A673 (cell line): Measurements from ENCODE around the gene ZNF616. TPM values are rescaled to one million over a fixed set of nuclear protein-coding genes. Genes with fewer than 3 reads are reported as not detected.
A peak's percentile ranks its signal among the peaks of the same experiment; 100 is the strongest.

ENCODE experiments used
- Bru-seq: library from RNA; stranded (reverse); fragments of 400-500 nt; gene quantifications from one replicate; lab custom pipeline; 2021; lab: Mats Ljungman, UMichigan
- BruChase-seq, 2 experiments: library from RNA; stranded (reverse); fragments of 400-500 nt; gene quantifications; one replicate each; lab custom pipeline; 2021; lab: Mats Ljungman, UMichigan
- BruUV-seq: library from RNA; stranded (reverse); fragments of 400-500 nt; replicated peaks from 2 replicates; lab custom pipeline; 2021; lab: Mats Ljungman, UMichigan
- CTCF ChIA-PET: fragments of 300-600 bp; sonication (Branson Sonifier 250); formaldehyde crosslinking; loops from one replicate; lab custom pipeline; 2022; ENCODE audit warnings: antibody characterized with exemption; lab: Charles Lee
- POLR2A ChIA-PET: fragments of 300-600 bp; sonication (Branson Sonifier 250); formaldehyde crosslinking; loops from one replicate; lab custom pipeline; 2022; ENCODE audit warnings: antibody characterized with exemption; ENCODE audit not compliant: low non-redundant PET; lab: Charles Lee
- DNase-seq: peaks from one replicate; pipeline ENCODE4 v3.0.0-alpha.2; 2015; ENCODE audit warnings: low spot score
- H3K27ac ChIP-seq: fragments of 200-600 bp; sonication (generic); 2 replicates; pipeline ENCODE4 v1.5.1; 2016; ENCODE audit warnings: mixed run types, low read depth, mild to moderate bottlenecking, mixed read lengths, antibody characterized with exemption, low read length; ENCODE audit not compliant: poor library complexity, severe bottlenecking
- H3K27me3 ChIP-seq: fragments of 200-600 bp; sonication (generic); replicated peaks from 2 replicates; pipeline ENCODE4 v1.6.1; 2017; ENCODE audit warnings: mixed run types, low read depth, mild to moderate bottlenecking, mixed read lengths, antibody characterized with exemption, low read length; ENCODE audit not compliant: insufficient read depth, poor library complexity
- H3K36me3 ChIP-seq: fragments of 200-600 bp; sonication (generic); 2 replicates; pipeline ENCODE4 v1.6.1; 2016; ENCODE audit warnings: mixed run types, mild to moderate bottlenecking, mixed read lengths, antibody characterized with exemption, low read length; ENCODE audit not compliant: insufficient read depth, poor library complexity, severe bottlenecking
- H3K4me1 ChIP-seq: fragments of 200-600 bp; sonication (generic); 2 replicates; pipeline ENCODE4 v1.6.1; 2017; ENCODE audit warnings: mixed run types, mild to moderate bottlenecking, mixed read lengths, antibody characterized with exemption, low read length; ENCODE audit not compliant: insufficient read depth, poor library complexity, severe bottlenecking
- H3K4me3 ChIP-seq: fragments of 200-600 bp; sonication (generic); 2 replicates; pipeline ENCODE4 v1.5.1; 2016; ENCODE audit warnings: low read depth, mixed run types, mild to moderate bottlenecking, mixed read lengths, low read length; ENCODE audit not compliant: poor library complexity, severe bottlenecking
- H3K9me3 ChIP-seq: fragments of 200-600 bp; sonication (generic); 2 replicates; pipeline ENCODE4 v1.6.1; 2016; ENCODE audit warnings: mixed run types, low read depth, mild to moderate bottlenecking, mixed read lengths, antibody characterized with exemption, low read length; ENCODE audit not compliant: poor library complexity, severe bottlenecking
- CTCF ChIP-seq: fragments of 300-800, 200-600 bp; sonication (generic); conservative IDR thresholded peaks from 2 replicates; pipeline ENCODE4 v1.5.1; 2017; ENCODE audit warnings: low read depth, mild to moderate bottlenecking, antibody characterized with exemption, low read length, moderate library complexity, mixed read lengths
- EZH2 ChIP-seq: fragments of 200-600 bp; sonication (generic); IDR thresholded peaks from 2 replicates; pipeline ENCODE4 v1.6.1; 2017; ENCODE audit warnings: borderline replicate concordance, low read depth, mild to moderate bottlenecking, mixed read lengths, antibody characterized with exemption, low read length; ENCODE audit not compliant: poor library complexity, severe bottlenecking
- intact Hi-C: fragments of 100-400 bp; cut with micrococcal nuclease; formaldehyde crosslinking; loops from one replicate; pipeline ENCODE4 v1.10.0; 2022; ENCODE audit not compliant: unreplicated experiment
- long read RNA-seq: library from polyadenylated mRNA; stranded (forward); transcript quantifications from one replicate; pipeline ENCODE4 v2.0.0, GENCODE V29; 2022
- total RNA-seq: library from RNA; stranded (reverse); gene quantifications from 2 replicates; pipeline ENCODE4 v1.2.3, GENCODE V29; 2021

Gene ZNF616
- total RNA-seq = 15.7 and 17.1 TPM in 2 replicates
- percentile 66 among the genes with signal in this experiment for Bru-seq, nascent RNA
- percentile 74 among the genes with signal in this experiment for BruChase-seq, experiment 1, labeled RNA remaining after a 2-hour chase
- percentile 64 among the genes with signal in this experiment for BruChase-seq, experiment 2, labeled RNA remaining after a 6-hour chase
- long read RNA-seq, full-length matches to known transcripts = 10 of 14 reads
- long read RNA-seq, partial matches to known transcripts = 0 of 14 reads
- long read RNA-seq, other reads (novel, unspliced or antisense) = 4 of 14 reads

GRCh38 chr19:52139252-52140031 lies at the start of gene ZNF616:
Gene ZNF616, minus strand, starts transcription at chr19:52139938. Its CDS starts 9,426 bp downstream, at chr19:52130512.
- Histone ChIP-seq H3K27ac (peak within 1 kb of the TSS; percentile 87), H3K9me3 (peaks cover 22% of the 10 kb centered on the region), H3K36me3 (no peaks in the 10 kb centered on the region), H3K27me3 (no peaks in the 10 kb centered on the region), H3K4me3 (peak within 1 kb of the TSS; percentile 82), H3K4me1 (no peaks in the 10 kb centered on the region)
- CTCF ChIA-PET = no interaction called here
- DNase-seq = peak; percentile 96
- TSS peak; percentile 71 for BruUV-seq
- intact Hi-C loops = loop anchor here (1.0 kb wide), 1 partner anchor 98 kb away; no protein-coding TSS in a partner anchor
- TF ChIP-seq EZH2 (no peak), CTCF (peak; percentile 81)
- POLR2A ChIA-PET = no interaction called here

GRCh38 chr19:52188822-52189734 lies 49.3 kb upstream of the ZNF616 start:
- H3K9me3 ChIP-seq = no peaks in the 10 kb centered on the region
- no peak for DNase-seq
- intact Hi-C loops = no loop called here
- peaks cover 11% of the 10 kb centered on the region for H3K36me3 ChIP-seq
- peak overlapping the region; percentile 35 for H3K4me3 ChIP-seq
- H3K27ac ChIP-seq = peak overlapping the region; percentile 97
- H3K4me1 ChIP-seq = peaks cover 8% of the 10 kb centered on the region
- TF ChIP-seq CTCF (no peak), EZH2 (no peak)
- ChIA-PET POLR2A (interaction anchor here (0.7 kb wide), 2 partner anchors 11 to 152 kb away, joined by 6 to 15 read pairs; no protein-coding TSS in a partner anchor), CTCF (no interaction called here)
- TSS peak; percentile 96 for BruUV-seq
- H3K27me3 ChIP-seq = no peaks in the 10 kb centered on the region

- TF ChIP-seq CTCF (no peak), EZH2 (no peak)
- Histone ChIP-seq H3K27me3 (no peaks in the 10 kb centered on the region), H3K4me1 (peaks cover 8% of the 10 kb centered on the region), H3K4me3 (no peak overlapping the region), H3K27ac (no peak overlapping the region), H3K9me3 (no peaks in the 10 kb centered on the region), H3K36me3 (peaks cover 2% of the 10 kb centered on the region)
- intact Hi-C loops = no loop called here
- ChIA-PET POLR2A (no interaction called here), CTCF (no interaction called here)
- no peak for DNase-seq
- BruUV-seq = no TSS peak
Measured at GRCh38 chr19:52187407-52187806, 47.7 kb upstream of the ZNF616 start.
